ENCODE data around the gene PTAR1. TPM values are rescaled to one million over a fixed set of nuclear protein-coding genes. Genes with fewer than 3 reads are reported as not detected.
"Not testable (repeated sequence)": the region's sequence is repeated elsewhere in the genome, so short reads cannot be mapped to it uniquely, and the experiment has no call there.

PTAR1 gene
- total RNA-seq, 4 donors from 2014 or later, result 54.1 to 85.1 (median 61.5) TPM

GRCh38 chr9:69768101-69768500 is 8.3 kb upstream of the PTAR1 start:
- ATAC-seq (ENCODE audit: low FRiP score) (no peak), DNase-seq (ENCODE audit: low spot score) (no peak)
- no peak for TF ChIP-seq CTCF (IDR thresholded peaks at IDR 0.05)

GRCh38 chr9:69763862-69764261 is 4.1 kb upstream of the PTAR1 start:
- DNase-seq (ENCODE audit: low spot score); ATAC-seq (ENCODE audit: low FRiP score): not testable (repeated sequence)

- DNase-seq (ENCODE audit: low spot score) (no peak), ATAC-seq (ENCODE audit: low FRiP score) (no peak)
- TF ChIP-seq CTCF (IDR thresholded peaks at IDR 0.05), result no peak
These were observed 2.7 kb upstream of the PTAR1 start for GRCh38 chr9:69762527-69762926.

GRCh38 chr9:69760278-69760610 is 433 bp upstream of the PTAR1 start:
- no peak for ATAC-seq (ENCODE audit: low FRiP score)
- TF ChIP-seq CTCF (IDR thresholded peaks at IDR 0.05), result no peak
- no peak for DNase-seq (ENCODE audit: low spot score)

GRCh38 chr9:69759021-69759420 is 790 bp downstream of the PTAR1 start:
- ATAC-seq (ENCODE audit: low FRiP score) (peak; percentile 5), DNase-seq (ENCODE audit: low spot score) (no peak)
- no peak for TF ChIP-seq CTCF (IDR thresholded peaks at IDR 0.05)

- TF ChIP-seq CTCF (IDR thresholded peaks at IDR 0.05), result no peak
- ATAC-seq (ENCODE audit: low FRiP score), result no peak
- DNase-seq (ENCODE audit: low spot score), result no peak
These were observed 1.7 kb downstream of the PTAR1 start for GRCh38 chr9:69757996-69758675.

GRCh38 chr9:69755205-69755604 is 4.6 kb downstream of the PTAR1 start:
- ATAC-seq (ENCODE audit: low FRiP score) (no peak), DNase-seq (ENCODE audit: low spot score) (no peak)
- TF ChIP-seq CTCF (IDR thresholded peaks at IDR 0.05), result no peak
